ENCODE measurements around the gene ACVR1C.
"Not testable (repeated sequence)": the region's sequence is repeated elsewhere in the genome, so short reads cannot be mapped to it uniquely, and the experiment has no call there.

The ACVR1C gene

DNA sequence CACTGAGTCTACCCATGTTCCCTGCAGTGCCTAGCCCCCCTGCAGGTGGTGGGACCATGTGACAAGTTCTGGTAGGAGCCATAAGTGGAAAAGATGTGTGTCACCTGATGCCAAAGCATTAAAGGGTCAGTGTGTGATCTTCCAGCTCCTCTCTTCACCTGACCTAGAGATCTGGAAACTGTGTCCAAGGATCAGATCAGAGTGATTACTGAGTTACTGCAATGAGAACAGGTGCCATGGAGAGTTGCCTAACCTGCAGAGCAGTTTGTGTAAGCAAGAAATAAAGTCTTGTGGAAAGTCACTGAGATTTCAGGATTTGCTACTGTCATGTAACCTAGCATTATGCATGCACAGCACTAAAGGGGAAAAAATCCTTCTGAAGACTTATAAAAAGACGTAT is 90.6 kb downstream of the ACVR1C start:
- Histone ChIP-seq H3K4me1 (ENCODE audit: control insufficient read depth, insufficient read depth, low read length) (no peaks in the 10 kb centered on the region), H3K27ac (ENCODE audit: low read length) (no peak overlapping the region), H3K27me3 (ENCODE audit: control insufficient read depth, insufficient read depth, low read length) (no peaks in the 10 kb centered on the region), H3K36me3 (ENCODE audit: control insufficient read depth, insufficient read depth, low read length) (no peaks in the 10 kb centered on the region), H3K4me3 (ENCODE audit: low read length) (no peak overlapping the region), H3K9me3 (ENCODE audit: control insufficient read depth, insufficient read depth, low read length) (no peaks in the 10 kb centered on the region)
- no CpG with 5 or more reads among the region's 1 CpG for WGBS (ENCODE audit: insufficient coverage, insufficient read length)
- DNase-seq (ENCODE audit: low read depth, low spot score): no peak

DNA sequence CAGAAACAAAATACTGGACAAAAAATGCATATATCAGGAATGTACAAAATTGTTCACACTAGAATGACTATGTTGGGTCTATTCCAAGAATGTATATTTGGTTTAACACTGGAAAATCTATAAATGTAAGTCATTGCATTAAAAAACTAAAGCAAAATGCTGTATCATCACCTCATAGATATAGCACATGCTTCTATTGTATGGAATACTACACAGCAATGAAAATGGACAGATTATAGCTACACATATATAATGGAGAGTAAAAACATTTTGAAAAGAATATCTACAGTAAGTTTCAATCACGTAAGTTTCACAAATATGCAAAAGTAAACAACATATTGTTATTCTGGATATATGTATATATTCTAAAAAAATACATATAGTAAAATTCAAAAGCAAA is 91.8 kb downstream of the ACVR1C start:
- H3K4me3 ChIP-seq (ENCODE audit: low read length): no peak overlapping the region
- no peaks in the 10 kb centered on the region for H3K36me3 ChIP-seq (ENCODE audit: control insufficient read depth, insufficient read depth, low read length)
- no peaks in the 10 kb centered on the region for H3K9me3 ChIP-seq (ENCODE audit: control insufficient read depth, insufficient read depth, low read length)
- H3K27ac ChIP-seq (ENCODE audit: low read length): no peak overlapping the region
- H3K4me1 ChIP-seq (ENCODE audit: control insufficient read depth, insufficient read depth, low read length): no peaks in the 10 kb centered on the region
- WGBS (ENCODE audit: insufficient coverage, insufficient read length): no CpG with 5 or more reads among the region's 1 CpG
- no peak for DNase-seq (ENCODE audit: low read depth, low spot score)
- H3K27me3 ChIP-seq (ENCODE audit: control insufficient read depth, insufficient read depth, low read length): no peaks in the 10 kb centered on the region

DNA sequence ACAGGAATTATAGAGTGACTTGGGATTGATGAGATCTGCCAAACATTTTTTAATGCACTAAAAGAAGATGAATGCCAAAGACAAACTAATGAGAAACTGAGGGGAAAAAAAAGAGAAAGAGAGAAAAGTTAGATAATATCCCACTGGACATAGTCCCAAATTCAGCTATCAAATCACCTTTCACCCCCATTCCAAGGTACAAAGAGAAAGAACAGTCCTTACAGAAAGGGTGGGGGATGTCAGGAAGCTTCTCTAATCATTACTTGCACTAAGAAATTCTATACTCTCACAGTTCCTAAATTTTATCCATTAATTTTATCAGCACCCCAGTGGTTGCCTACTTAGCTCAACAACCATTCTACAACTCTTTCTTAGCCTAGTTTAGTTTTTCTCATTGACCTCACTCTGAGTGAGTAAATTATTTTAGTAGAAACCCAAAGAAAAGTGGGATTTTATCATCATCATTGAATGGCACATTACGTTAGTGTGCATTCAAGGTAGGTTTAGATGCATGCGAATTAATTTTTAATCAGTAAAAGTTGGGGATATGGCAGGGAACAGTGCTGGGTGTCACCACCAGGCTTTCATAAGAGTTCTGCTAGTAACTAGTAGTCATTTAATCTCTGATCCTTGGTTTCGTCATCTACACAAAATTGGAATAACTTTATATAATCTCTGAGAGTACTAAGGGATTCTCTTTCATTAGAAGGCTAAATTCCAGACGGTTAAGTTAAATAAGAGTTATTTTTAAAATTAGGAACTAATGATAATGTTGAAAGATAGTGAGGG is 99.5 kb downstream of the ACVR1C start:
- DNase-seq (ENCODE audit: low read depth, low spot score): no peak
- Histone ChIP-seq H3K36me3 (ENCODE audit: control insufficient read depth, insufficient read depth, low read length) (no peaks in the 10 kb centered on the region), H3K4me3 (ENCODE audit: low read length) (no peak overlapping the region), H3K9me3 (ENCODE audit: control insufficient read depth, insufficient read depth, low read length) (no peaks in the 10 kb centered on the region), H3K27ac (ENCODE audit: low read length) (no peak overlapping the region), H3K27me3 (ENCODE audit: control insufficient read depth, insufficient read depth, low read length) (no peaks in the 10 kb centered on the region), H3K4me1 (ENCODE audit: control insufficient read depth, insufficient read depth, low read length) (no peaks in the 10 kb centered on the region)
- WGBS (ENCODE audit: insufficient coverage, insufficient read length): 100% methylated on average over 1 of the region's 4 CpGs

DNA sequence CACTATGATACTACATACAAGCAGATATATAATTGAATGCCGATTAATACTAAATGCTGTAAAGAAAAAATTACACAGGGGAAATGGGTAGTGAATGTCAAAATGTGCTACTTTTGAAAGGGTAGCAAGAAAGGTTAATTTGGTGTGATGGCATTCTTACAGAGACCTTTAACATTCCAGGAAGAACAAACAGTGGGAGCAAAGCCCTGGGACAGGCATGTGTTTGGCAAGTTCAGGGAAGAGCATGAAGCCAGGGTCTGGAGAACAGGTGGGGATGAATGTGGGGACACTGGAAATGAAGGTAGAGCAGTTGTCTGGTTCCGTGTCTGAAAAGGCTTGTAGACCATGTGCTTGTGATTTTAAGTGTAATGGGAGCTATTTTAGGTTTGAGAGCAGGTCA is 102.6 kb downstream of the ACVR1C start:
- DNase-seq (ENCODE audit: low read depth, low spot score): no peak
- Histone ChIP-seq H3K27me3 (ENCODE audit: control insufficient read depth, insufficient read depth, low read length) (no peaks in the 10 kb centered on the region), H3K4me3 (ENCODE audit: low read length) (no peak overlapping the region), H3K9me3 (ENCODE audit: control insufficient read depth, insufficient read depth, low read length) (no peaks in the 10 kb centered on the region), H3K4me1 (ENCODE audit: control insufficient read depth, insufficient read depth, low read length) (no peaks in the 10 kb centered on the region), H3K27ac (ENCODE audit: low read length) (no peak overlapping the region), H3K36me3 (ENCODE audit: control insufficient read depth, insufficient read depth, low read length) (no peaks in the 10 kb centered on the region)
- WGBS (ENCODE audit: insufficient coverage, insufficient read length): no CpG with 5 or more reads among the region's 2 CpGs

DNA sequence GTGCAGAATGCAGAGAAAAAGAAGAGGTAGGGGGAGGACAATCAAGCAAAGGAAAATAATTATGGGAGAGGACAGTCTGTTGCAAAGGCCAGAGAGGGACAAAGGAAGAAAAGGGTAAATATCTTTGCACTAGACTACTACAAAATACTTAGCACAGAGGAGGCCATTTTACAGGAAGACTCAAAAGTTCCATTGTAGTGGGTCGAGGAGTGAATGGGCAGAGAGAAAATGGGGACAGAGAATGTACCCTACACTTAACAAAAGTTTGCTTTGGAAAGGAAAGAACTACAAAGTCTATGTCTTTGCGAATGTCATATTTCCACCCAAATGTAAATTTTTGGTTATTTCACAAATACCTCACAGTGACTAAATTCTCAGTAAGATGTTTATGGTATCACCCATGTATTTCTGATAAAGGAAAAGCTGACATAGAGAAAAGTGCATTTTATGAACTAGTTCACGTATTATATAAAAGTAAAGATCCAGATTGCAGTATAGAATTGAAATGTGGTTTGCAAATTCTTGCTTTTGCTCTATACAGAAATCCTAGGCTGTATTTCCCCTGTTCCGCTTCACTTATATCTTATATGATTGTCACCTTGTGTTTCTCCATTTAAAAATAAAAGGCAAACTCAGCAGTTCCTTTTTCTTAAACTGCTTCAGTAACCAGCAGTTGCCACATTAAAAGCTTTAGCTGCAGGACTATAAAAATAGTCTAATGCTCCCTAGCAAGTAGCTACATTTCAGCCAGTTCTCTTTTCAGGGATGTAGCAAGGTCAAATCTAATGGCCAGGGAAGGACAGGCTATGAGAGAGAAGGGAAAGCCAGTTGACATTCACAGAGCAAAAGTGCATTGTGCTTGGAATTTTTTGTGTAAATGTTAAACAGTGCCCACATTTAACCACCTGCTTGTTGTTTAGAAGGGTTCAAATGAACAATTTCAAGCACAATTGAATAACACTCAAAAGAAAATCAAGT is 105.1 kb downstream of the ACVR1C start:
- Histone ChIP-seq H3K9me3 (ENCODE audit: control insufficient read depth, insufficient read depth, low read length) (no peaks in the 10 kb centered on the region), H3K36me3 (ENCODE audit: control insufficient read depth, insufficient read depth, low read length) (no peaks in the 10 kb centered on the region), H3K4me3 (ENCODE audit: low read length) (no peak overlapping the region), H3K27me3 (ENCODE audit: control insufficient read depth, insufficient read depth, low read length) (no peaks in the 10 kb centered on the region), H3K4me1 (ENCODE audit: control insufficient read depth, insufficient read depth, low read length) (no peaks in the 10 kb centered on the region), H3K27ac (ENCODE audit: low read length) (no peak overlapping the region)
- WGBS (ENCODE audit: insufficient coverage, insufficient read length): no CpG with 5 or more reads among the region's 4 CpGs
- no peak for DNase-seq (ENCODE audit: low read depth, low spot score)

DNA sequence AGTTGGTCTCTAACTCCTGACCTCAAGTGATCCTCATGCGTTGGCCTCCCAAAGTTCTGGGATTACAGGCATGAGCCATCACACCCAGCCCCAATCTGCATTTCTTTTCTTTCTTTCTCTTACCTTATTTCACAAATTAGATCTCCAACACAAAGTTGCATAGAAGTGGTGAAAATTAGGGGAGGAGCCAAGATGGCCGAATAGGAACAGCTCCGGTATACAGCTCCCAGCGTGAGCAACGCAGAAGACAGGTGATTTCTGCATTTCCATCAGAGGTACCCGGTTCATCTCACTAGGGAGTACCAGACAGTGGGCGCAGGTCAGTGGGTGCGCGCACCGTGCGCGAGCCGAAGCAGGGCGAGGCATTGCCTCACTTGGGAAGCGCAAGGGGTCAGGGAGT is 113.7 kb downstream of the ACVR1C start:
- H3K9me3 ChIP-seq (ENCODE audit: control insufficient read depth, insufficient read depth, low read length); H3K27ac ChIP-seq (ENCODE audit: low read length); H3K27me3 ChIP-seq (ENCODE audit: control insufficient read depth, insufficient read depth, low read length); H3K4me3 ChIP-seq (ENCODE audit: low read length); DNase-seq (ENCODE audit: low read depth, low spot score); H3K36me3 ChIP-seq (ENCODE audit: control insufficient read depth, insufficient read depth, low read length); H3K4me1 ChIP-seq (ENCODE audit: control insufficient read depth, insufficient read depth, low read length): not testable (repeated sequence)
- no CpG with 5 or more reads among the region's 15 CpGs for WGBS (ENCODE audit: insufficient coverage, insufficient read length)

DNA sequence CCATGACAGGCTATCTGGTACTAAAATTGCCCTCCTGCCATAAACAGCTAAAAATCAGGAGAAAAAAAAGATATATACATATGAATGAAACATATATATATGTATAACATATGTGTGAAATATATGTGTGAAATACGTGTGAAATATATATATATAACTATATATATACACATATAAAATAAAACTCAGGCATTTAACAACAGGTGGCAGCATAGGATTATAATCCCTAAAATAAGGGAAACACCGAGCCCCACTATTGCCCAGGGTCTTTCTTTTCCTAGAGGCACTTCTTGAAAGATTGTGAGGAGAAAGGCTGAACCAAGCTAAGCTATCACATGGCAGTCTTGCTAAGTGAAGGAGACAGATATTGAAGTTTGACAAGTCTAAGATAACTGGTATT is 118.9 kb downstream of the ACVR1C start:
- WGBS (ENCODE audit: insufficient coverage, insufficient read length): no CpG with 5 or more reads among the region's 2 CpGs

DNA sequence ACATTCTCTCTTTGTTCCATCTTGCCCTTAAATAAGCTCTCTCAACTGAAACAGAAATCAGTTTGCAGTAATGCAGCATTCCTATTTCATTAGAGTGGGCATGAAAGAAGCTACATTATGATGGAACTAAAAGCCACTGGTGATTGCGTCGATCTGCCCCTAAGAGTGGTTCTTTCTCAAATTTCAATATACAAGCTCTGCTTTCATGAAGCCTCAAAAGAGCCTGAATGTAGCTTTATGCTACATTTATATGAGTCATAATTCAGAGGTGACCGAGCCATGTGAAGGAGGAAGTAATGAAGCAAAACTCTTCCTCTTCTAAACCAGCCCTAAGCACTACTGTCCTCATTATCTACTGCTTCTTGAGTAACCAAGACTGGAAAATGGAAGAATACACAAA is 120.0 kb downstream of the ACVR1C start:
- H3K4me1 ChIP-seq (ENCODE audit: control insufficient read depth, insufficient read depth, low read length): no peaks in the 10 kb centered on the region
- H3K4me3 ChIP-seq (ENCODE audit: low read length): no peak overlapping the region
- no peak overlapping the region for H3K27ac ChIP-seq (ENCODE audit: low read length)
- DNase-seq (ENCODE audit: low read depth, low spot score): no peak
- H3K27me3 ChIP-seq (ENCODE audit: control insufficient read depth, insufficient read depth, low read length): no peaks in the 10 kb centered on the region
- H3K36me3 ChIP-seq (ENCODE audit: control insufficient read depth, insufficient read depth, low read length): no peaks in the 10 kb centered on the region
- no CpG with 5 or more reads among the region's 3 CpGs for WGBS (ENCODE audit: insufficient coverage, insufficient read length)
- no peaks in the 10 kb centered on the region for H3K9me3 ChIP-seq (ENCODE audit: control insufficient read depth, insufficient read depth, low read length)

More for the DNA sequence above, 118.9 kb downstream of the ACVR1C start:
- H3K9me3 ChIP-seq (ENCODE audit: control insufficient read depth, insufficient read depth, low read length): no peaks in the 10 kb centered on the region
- H3K4me1 ChIP-seq (ENCODE audit: control insufficient read depth, insufficient read depth, low read length): no peaks in the 10 kb centered on the region
- no peak overlapping the region for H3K27ac ChIP-seq (ENCODE audit: low read length)
- H3K4me3 ChIP-seq (ENCODE audit: low read length): no peak overlapping the region
- no peaks in the 10 kb centered on the region for H3K27me3 ChIP-seq (ENCODE audit: control insufficient read depth, insufficient read depth, low read length)
- no peak for DNase-seq (ENCODE audit: low read depth, low spot score)
- H3K36me3 ChIP-seq (ENCODE audit: control insufficient read depth, insufficient read depth, low read length): no peaks in the 10 kb centered on the region

DNA sequence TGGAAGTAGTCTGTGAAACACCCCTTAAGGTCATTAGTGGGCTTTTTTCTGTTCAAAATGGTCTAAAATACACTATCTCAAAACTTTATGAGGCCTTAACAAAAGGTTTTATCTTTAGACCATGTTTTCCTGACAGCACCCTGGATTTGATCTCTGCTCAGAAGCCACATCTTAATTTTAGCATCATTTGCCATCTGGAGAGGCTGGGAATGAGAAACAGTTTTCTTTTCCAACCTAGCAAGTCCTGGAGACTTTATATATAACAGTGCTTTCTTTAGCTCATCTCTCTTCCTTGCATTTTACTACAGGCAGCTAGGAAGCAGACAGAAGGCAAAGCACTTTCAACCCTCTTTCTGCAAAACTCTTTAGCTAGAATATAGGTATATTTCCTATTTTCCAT is 122.1 kb downstream of the ACVR1C start:
- Histone ChIP-seq H3K4me3 (ENCODE audit: low read length) (no peak overlapping the region), H3K27ac (ENCODE audit: low read length) (no peak overlapping the region), H3K36me3 (ENCODE audit: control insufficient read depth, insufficient read depth, low read length) (no peaks in the 10 kb centered on the region), H3K27me3 (ENCODE audit: control insufficient read depth, insufficient read depth, low read length) (no peaks in the 10 kb centered on the region), H3K9me3 (ENCODE audit: control insufficient read depth, insufficient read depth, low read length) (no peaks in the 10 kb centered on the region), H3K4me1 (ENCODE audit: control insufficient read depth, insufficient read depth, low read length) (no peaks in the 10 kb centered on the region)
- DNase-seq (ENCODE audit: low read depth, low spot score): no peak

DNA sequence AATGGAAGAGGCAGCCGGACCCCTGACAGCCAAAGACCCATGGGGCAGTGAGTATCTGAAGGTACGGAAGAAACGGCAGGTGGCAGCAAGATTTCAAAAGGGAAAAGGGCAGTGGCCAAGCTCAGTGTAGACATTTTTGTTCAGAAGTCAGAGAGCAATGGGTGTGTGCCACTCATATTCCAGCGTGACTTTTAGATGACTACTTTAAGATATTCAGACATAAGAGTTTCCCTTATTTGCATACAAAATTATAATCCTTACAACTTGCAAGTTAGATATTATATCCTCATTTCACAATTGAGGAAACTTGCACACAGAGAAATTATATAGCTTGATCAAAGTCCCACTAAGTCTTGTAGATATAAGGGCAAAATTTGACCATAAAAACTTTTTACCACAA is 124.0 kb downstream of the ACVR1C start:
- Histone ChIP-seq H3K9me3 (ENCODE audit: control insufficient read depth, insufficient read depth, low read length) (no peaks in the 10 kb centered on the region), H3K4me1 (ENCODE audit: control insufficient read depth, insufficient read depth, low read length) (no peaks in the 10 kb centered on the region), H3K27me3 (ENCODE audit: control insufficient read depth, insufficient read depth, low read length) (no peaks in the 10 kb centered on the region), H3K27ac (ENCODE audit: low read length) (no peak overlapping the region), H3K4me3 (ENCODE audit: low read length) (no peak overlapping the region), H3K36me3 (ENCODE audit: control insufficient read depth, insufficient read depth, low read length) (no peaks in the 10 kb centered on the region)
- DNase-seq (ENCODE audit: low read depth, low spot score): no peak
- no CpG with 5 or more reads among the region's 4 CpGs for WGBS (ENCODE audit: insufficient coverage, insufficient read length)
